Activated CD4-positive, alpha-beta T cell treated with anti-CD3 and anti-CD28 coated beads, Interleukin-2, amount 50 U/mL, for 16 hours (primary cell): Measurements from ENCODE around the gene ZBBX.
"Not testable (repeated sequence)": the region's sequence is repeated elsewhere in the genome, so short reads cannot be mapped to it uniquely, and the experiment has no call there.

Source experiments
- DNase-seq: peaks from one replicate; pipeline ENCODE4 v3.0.0-alpha.2; 2020

The ZBBX gene

DNA sequence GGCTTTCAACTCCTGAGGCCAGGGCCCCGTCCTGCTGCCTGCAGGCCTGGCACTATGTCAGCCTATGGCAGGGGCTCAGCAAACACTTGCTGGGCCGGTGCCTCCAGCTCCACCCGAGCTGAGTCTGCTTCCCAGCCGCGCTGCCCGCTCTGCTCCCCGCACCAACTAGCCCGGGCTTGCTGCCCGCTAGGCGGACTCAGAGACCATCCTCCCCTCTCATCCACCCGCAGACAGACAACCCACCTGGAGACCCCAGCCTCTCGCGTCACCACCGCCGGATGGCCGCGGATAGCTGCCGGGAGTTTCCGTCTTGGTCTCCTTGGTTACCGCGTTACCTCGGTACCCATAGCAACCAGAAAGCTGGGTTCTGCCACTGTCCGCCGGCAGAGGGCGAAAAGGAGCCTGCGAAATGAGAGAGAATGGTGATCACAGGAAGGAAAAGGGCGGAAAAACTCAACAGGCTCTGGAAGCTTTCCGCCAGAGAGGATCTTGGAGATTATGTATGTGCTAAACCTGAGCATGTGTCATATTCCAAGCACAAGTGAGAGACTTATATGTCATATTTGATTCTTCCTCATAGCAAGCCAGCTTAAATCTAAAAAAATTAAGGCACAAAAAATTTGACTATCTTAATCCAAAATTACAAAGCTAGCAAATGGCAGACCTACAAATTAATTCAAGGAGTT lies at the start of gene ZBBX:
Gene ZBBX, minus strand, starts transcription at position 294 of the 686 bp plus-strand sequence. CDS start 7,396 bp downstream, outside the sequence.
- DNase-seq = peak; percentile 88

GRCh38 chr3:167426962-167427361 lies 46.9 kb upstream of the ZBBX start:
- DNase-seq = not testable (repeated sequence)

- not testable (repeated sequence) for DNase-seq
These were observed 42.3 kb upstream of the ZBBX start for GRCh38 chr3:167422396-167422795.

GRCh38 chr3:167409611-167410010 lies 29.5 kb upstream of the ZBBX start:
- no peak for DNase-seq

GRCh38 chr3:167406876-167407492 lies 26.9 kb upstream of the ZBBX start:
- peak; percentile 0 for DNase-seq

DNA sequence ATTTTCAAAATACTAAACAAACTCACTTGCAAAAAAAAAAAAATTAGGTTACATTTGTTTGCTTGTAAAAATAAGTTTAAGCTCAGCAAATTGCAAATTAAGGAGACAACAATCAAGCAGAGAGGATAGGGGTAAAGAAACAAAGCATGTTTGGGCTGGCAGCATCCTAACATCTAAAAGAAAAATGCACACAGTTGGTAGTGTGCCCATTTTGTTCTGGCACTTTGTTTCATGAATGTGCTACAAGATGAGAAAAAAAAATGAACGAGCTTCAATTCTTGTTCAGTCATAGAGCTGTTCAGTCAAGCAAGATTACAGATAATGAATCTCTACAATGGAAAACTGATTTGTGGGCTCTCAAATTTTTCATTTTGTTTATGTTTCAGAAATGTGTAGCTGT lies 17.7 kb upstream of the ZBBX start:
- no peak for DNase-seq

- DNase-seq = no peak
These were observed 16.0 kb upstream of the ZBBX start for GRCh38 chr3:167396075-167396474.

- no peak for DNase-seq
These were observed 13.9 kb upstream of the ZBBX start for GRCh38 chr3:167394003-167394402.

DNA sequence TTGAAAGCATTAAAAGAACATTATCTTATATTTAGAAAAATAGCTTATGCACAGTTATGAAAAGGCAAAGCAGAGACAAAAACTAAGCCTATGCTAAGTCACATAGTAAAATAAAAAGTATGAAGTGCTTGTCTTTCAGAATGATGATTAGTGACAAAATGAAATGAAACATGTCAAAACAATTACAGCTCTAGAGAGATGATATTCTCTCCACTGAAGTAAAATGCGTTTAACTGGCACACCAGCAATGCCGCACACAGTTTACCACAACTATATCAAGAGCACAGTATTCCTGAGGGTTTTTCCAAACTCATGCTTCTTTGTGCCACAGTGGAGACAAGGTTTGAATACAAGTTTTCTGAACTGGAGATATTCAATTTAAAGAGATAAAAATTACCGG lies 2.1 kb upstream of the ZBBX start:
- no peak for DNase-seq

DNA sequence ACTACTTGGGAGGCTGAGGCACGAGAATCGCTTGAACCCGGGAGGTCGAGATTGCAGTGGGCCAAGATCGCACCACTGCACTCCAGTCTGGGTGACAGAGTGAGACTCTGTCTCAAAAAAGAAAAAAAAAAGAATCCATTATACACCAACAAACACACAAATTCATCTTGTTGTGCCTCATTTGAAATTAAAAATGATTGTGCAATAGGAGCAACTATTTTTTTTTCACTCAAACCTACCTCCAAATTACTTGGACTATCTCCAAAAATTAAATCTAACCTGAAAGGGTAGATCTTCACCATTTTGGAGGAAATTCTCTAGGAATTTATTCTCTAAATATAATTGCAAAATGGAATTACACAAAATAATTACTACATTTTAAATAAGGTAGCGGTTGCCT lies 4.6 kb downstream of the ZBBX start:
- no peak for DNase-seq

DNA sequence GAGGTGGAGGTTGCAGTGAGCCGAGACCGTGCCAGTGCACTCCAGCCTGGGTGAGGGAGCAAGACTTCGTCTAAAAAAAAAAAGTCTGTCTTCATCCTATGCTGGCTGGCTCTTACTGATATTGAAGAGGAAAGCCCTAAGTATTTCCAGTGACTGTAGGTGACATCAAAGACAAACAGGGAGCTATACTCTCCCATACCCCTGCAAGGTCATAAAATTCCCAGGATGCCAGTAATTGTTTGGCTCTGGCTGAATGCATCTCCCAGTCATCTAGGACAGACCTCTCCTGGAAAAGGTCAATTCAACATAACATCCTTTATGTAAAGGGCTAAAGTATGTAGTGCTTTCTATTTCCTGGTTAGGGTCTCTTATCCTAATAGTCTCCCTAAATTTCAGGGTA lies 8.0 kb downstream of the ZBBX start:
- DNase-seq = no peak

DNA sequence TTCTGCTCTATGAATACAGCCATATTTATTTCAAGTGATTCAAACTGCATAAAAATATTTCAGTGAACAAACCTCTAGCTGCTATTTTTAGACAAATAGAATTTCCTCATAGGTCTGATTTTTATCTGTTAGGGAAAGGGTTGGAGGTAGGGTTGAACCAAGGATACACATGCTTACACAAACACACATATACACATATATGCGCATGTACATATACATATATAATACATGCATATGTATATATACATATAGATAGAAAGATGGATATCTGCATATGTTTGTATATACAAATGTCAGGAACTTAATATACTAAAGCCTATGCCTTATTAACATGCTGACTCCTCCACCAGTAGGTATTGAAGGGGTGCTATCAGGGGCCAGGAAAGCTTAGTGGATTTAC lies 18.1 kb downstream of the ZBBX start:
- no peak for DNase-seq

DNA sequence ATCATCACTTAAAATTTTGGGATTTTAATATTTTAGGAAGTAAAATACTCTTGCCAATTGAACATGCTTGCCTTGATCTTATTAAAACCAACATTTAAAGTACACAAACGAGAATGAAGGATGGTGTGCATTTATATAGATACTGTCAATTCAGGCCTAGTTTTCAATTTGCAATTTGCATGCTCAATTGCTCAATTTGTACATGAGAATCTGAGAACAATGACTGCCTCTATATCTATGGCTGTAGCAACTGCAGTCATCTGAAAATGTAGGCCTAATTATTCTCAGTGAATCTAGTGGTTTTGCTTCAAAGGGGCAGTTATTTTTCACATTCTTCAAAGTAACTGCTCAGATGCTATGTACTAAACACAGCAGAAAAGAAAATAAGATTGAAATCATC lies 18.8 kb downstream of the ZBBX start:
- no peak for DNase-seq

DNA sequence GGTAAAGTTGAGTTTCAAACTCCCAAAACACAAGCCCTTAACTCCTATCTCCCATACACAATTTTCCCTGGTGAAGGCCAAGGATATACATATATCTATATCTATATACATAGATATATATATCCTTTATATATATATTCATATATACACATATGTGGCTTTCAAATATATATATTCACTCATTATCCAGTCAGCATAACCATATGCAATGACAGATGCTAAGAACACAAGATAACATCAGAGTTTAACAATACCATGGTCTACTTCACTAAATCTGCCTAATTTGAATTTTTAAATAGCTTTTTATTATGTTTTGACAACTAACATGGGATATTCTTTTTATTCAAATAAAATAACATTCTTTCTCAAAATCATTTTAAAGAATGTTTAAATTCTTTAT lies 24.7 kb downstream of the ZBBX start:
- DNase-seq = no peak

DNA sequence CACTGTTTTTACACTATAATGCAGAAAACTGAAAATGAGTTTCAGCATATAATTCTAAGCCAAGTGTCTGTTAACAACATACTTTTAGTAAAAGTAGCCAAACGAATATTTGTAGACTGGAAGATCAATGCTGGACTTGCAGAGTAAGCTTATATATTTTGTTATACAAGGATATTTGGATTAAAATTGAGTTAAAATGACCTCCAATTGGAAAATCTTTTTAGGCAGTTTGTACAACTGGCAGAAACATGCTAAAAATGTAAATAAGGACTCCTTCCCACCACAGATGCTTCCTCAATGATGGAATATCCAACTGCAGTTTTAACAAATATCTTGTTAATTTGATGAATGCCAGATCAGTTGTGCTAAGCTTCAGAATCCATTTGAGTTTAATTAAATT lies 25.3 kb downstream of the ZBBX start:
- DNase-seq = no peak

- no peak for DNase-seq
These were observed 29.7 kb downstream of the ZBBX start for GRCh38 chr3:167350245-167350862.

- no peak for DNase-seq
These were observed 33.9 kb downstream of the ZBBX start for GRCh38 chr3:167346171-167346570.

- DNase-seq = no peak
These were observed 48.9 kb downstream of the ZBBX start for GRCh38 chr3:167330993-167331785.

DNA sequence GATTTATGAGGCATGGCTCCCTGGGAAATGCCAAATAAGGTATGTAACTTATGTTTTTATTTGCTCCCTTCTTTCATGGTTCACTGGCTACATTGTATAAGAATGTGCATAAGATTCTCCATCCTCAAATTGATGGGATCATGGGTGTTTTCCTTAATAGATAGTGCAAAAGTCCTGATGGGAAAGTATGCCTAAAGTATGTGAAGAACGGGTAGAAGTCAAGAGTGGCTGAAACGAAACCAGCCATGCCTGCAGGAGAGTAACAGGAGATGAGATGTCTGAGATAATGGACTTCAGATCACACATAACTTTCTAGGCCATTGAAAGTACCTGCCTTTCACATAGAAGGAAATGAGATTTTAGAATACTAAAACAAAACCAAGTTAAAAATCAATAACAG lies 56.5 kb downstream of the ZBBX start:
- DNase-seq = no peak

- DNase-seq = no peak
These were observed 61.0 kb downstream of the ZBBX start for GRCh38 chr3:167318996-167319615.

DNA sequence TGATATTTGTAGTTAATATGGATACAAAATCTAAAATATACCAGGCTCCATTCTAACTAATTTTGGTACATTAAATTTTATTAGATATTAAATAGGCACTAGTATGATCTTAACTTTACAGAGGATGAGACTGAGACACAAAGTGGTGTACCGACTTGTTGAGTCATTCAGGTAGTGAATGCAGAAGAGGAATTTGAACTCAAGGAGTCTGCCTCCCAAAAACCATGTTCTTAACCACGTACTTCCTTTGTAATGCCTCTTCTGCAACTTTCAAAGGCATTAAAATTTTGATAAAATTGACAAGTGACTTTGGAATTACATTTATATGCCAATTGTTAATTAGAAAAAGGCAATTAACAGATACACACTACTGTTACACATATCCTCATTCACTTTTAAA lies 61.8 kb downstream of the ZBBX start:
- DNase-seq = no peak

DNA sequence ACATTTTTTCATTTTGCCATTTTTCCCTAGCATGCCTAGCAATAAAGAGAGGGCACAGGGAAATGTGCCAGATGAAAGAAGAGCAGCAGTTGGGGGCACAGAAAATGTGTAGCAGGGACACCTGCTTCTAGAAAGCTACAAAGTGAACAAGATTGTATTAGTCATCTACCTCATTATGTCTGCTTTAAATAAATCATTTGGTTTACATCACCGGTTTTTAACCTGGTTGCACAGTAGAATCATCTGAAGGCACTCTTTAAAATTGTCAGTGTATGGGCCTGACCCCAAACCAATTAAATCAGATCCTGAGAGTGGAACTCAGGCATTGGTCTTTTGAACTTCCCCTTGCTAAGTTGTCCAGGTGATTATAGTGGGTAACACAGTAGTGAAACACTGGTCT lies 73.8 kb downstream of the ZBBX start:
- DNase-seq = no peak

GRCh38 chr3:167305340-167305890 lies 74.7 kb downstream of the ZBBX start:
- DNase-seq = no peak
